Sigmoid colon (tissue), 7 donors: ENCODE data around the gene PPP1R3C. TPM values are rescaled to one million over a fixed set of nuclear protein-coding genes. Genes with fewer than 3 reads are reported as not detected.

Source experiments
- DNase-seq: peaks from one replicate; pipeline ENCODE4 v3.0.0-alpha.2; 2019
- H3K27ac ChIP-seq, 4 donors: fragments of 200-600 bp; sonication (generic); one replicate each; pipeline ENCODE4 v1.5.1; 2016 to 2019; ENCODE audit warnings: mild to moderate bottlenecking in 1 of 4
- H3K27me3 ChIP-seq, 3 donors: fragments of 200-600 bp; sonication (generic); one replicate each; pipeline ENCODE4 v1.5.1; 2019; ENCODE audit warnings: mild to moderate bottlenecking in 1 of 3
- H3K36me3 ChIP-seq, 4 donors: fragments of 200-600 bp; sonication (generic); one replicate each; pipeline ENCODE4 v1.5.1; 2016 to 2019
- H3K4me1 ChIP-seq, 4 donors: fragments of 200-600 bp; sonication (generic); one replicate each; pipeline ENCODE4 v1.5.1; 2017 to 2019
- H3K4me3 ChIP-seq, 4 donors: fragments of 200-600 bp; sonication (generic); one replicate each; pipeline ENCODE4 v1.5.1; 2017 to 2019; ENCODE audit warnings: mild to moderate bottlenecking in 2 of 4, moderate library complexity in 1 of 4
- H3K9me3 ChIP-seq, 4 donors: fragments of 200-600 bp in 3 of 4; sonication (generic) in 3 of 4; one replicate each; pipeline versions ENCODE4 v1.5.1 to v1.6.1; 2013 to 2019
- CTCF ChIP-seq, 4 experiments: fragments of 450-650 bp in 3 of 4; fragments of 200-600 bp in 1 of 4; IDR thresholded peaks; one replicate each; pipeline ENCODE4 v1.5.1; 2016 to 2019; ENCODE audit warnings: antibody characterized with exemption in 4 of 4, mild to moderate bottlenecking in 3 of 4, moderate library complexity in 2 of 4
- EP300 ChIP-seq, 4 donors: sonication (generic); formaldehyde crosslinking; IDR thresholded peaks; one replicate each; pipeline ENCODE4 v1.6.1; 2017; ENCODE audit warnings: antibody characterized with exemption in 4 of 4
- POLR2A ChIP-seq, 2 donors: fragments of 450-650 bp; IDR thresholded peaks; one replicate each; pipeline ENCODE4 v1.6.1; 2016; ENCODE audit warnings: antibody characterized with exemption in 2 of 2, mild to moderate bottlenecking in 2 of 2, moderate library complexity in 2 of 2
- POLR2AphosphoS5 ChIP-seq, 4 donors: sonication (generic); formaldehyde crosslinking; IDR thresholded peaks; one replicate each; pipeline ENCODE4 v1.6.1; 2017; ENCODE audit warnings: antibody characterized with exemption in 4 of 4
- WGBS, 2 donors: extraction: QIAGEN DNeasy Blood & Tissue Kit; methylation state at CpG; one replicate each; pipeline ENCODE4 v1.1.7; 2013; 5-methylcytosine and 5-hydroxymethylcytosine counted together
- intact Hi-C: fragments of 100-400 bp; cut with DNase I; formaldehyde crosslinking; loops from one replicate; pipeline ENCODE4 v1.15.1; 2023
- polyA plus RNA-seq, 3 donors: library from polyadenylated mRNA; stranded (reverse); fragments of 200-250 nt; gene quantifications; one replicate each; pipeline ENCODE4 v1.2.3, GENCODE V29; 2013
- total RNA-seq, 4 donors: library from RNA; depleted of rRNA; stranded (reverse); fragments of >200 nt; gene quantifications; one replicate each; pipeline ENCODE4 v1.1.0, GENCODE V29; 2016
- donor health status: healthy with polysubstance abuse.
- donor health status: Bipolar disorder and iron deficiency.
- donor health status: healthy.

The PPP1R3C gene
- total and polyA plus RNA-seq, 7 donors, result 1.9 to 40.0 (median 23.7) TPM

GRCh38 chr10:91621483-91622113 lies 11.3 kb downstream of the PPP1R3C start:
- intact Hi-C loops, result no loop called here
- Histone ChIP-seq H3K36me3 (peaks cover 0 to 9% (median 0%) of the 10 kb centered on the region in 4 donors), H3K4me3 (no peak overlapping the region), H3K4me1 (peaks cover 0 to 5% (median 0%) of the 10 kb centered on the region in 4 donors), H3K9me3 (no peaks in the 10 kb centered on the region), H3K27ac (peak overlapping the region in 2 of 4 donors; percentile 38), H3K27me3 (no peaks in the 10 kb centered on the region)
- no peak for DNase-seq
- TF ChIP-seq POLR2AphosphoS5 (IDR thresholded peaks at IDR 0.05) (no peak), CTCF (IDR thresholded peaks at IDR 0.05) (no peak), POLR2A (IDR thresholded peaks at IDR 0.05) (no peak), EP300 (IDR thresholded peaks at IDR 0.05) (no peak)
- WGBS, 2 donors, result 64 to 75% methylated on average over 1 of the region's 1 CpG

DNA sequence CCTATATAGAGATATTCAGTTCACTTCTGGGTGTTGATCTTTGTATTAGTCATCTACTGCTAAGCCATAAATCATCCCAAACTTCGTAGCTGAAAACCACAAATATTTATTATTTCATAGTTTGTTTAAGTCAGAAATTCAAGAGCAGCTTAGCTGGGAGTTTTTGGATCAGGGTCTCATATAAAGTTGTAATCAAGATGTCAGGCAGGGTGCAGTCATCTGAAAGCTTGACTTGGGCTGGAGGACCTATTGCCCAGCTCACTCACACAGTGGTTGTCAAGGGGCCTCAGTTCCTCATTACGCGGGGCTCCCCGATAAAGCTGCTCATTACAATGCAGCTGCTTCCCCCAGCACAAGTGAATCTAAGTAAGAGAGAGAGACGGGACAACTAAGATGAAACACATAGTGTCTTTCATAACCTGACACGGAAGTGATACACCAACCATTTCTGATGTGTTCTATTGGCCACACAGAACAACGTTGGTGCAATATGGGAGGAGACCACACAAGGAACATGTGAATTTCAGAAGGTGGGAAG lies 15.7 kb downstream of the PPP1R3C start:
- intact Hi-C loops, result no loop called here
- TF ChIP-seq POLR2AphosphoS5 (IDR thresholded peaks at IDR 0.05), result no peak
- no peak for TF ChIP-seq CTCF (IDR thresholded peaks at IDR 0.05)
- TF ChIP-seq POLR2A (IDR thresholded peaks at IDR 0.05), result no peak
- TF ChIP-seq EP300 (IDR thresholded peaks at IDR 0.05), result no peak
- Histone ChIP-seq H3K9me3 (no peaks in the 10 kb centered on the region), H3K27me3 (no peaks in the 10 kb centered on the region), H3K36me3 (no peaks in the 10 kb centered on the region), H3K4me3 (no peak overlapping the region), H3K27ac (peak overlapping the region in 3 of 4 donors; percentile 11 to 51 (median 39)), H3K4me1 (peaks cover 0 to 24% (median 19%) of the 10 kb centered on the region in 4 donors)
- 69 to 70% methylated on average over 7 of the region's 7 CpGs for WGBS, 2 donors
- DNase-seq, result no peak

DNA sequence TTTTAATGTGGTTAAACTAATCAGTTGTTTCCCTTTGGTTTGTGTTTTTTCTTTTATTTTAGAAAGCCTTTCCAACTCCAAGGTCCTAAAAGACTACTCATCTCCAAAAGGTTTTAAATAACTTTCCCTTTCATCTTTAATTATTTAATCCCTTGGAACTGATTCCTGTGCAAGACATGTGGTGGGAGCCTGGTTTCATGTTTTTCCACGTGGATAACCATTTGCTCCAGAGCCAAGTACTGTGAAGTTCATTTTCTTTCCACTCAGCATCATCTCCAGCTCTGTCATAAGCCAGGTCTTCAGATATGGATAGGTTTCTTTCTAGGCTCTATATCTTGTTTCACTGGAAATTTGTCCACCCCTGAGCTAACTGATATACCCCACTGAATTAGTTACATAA lies 16.7 kb downstream of the PPP1R3C start:
- TF ChIP-seq EP300 (IDR thresholded peaks at IDR 0.05) (no peak), POLR2AphosphoS5 (IDR thresholded peaks at IDR 0.05) (no peak), CTCF (IDR thresholded peaks at IDR 0.05) (no peak), POLR2A (IDR thresholded peaks at IDR 0.05) (no peak)
- peak overlapping the region in 2 of 4 donors; percentile 41 to 50 for H3K27ac ChIP-seq
- H3K36me3 ChIP-seq, result no peaks in the 10 kb centered on the region
- peaks cover 0 to 31% (median 27%) of the 10 kb centered on the region in 4 donors for H3K4me1 ChIP-seq
- intact Hi-C loops, result no loop called here
- no peak for DNase-seq
- H3K27me3 ChIP-seq, result no peaks in the 10 kb centered on the region
- WGBS, 2 donors, result 64 to 72% methylated on average over 1 of the region's 1 CpG
- no peak overlapping the region for H3K4me3 ChIP-seq
- no peaks in the 10 kb centered on the region for H3K9me3 ChIP-seq

DNA sequence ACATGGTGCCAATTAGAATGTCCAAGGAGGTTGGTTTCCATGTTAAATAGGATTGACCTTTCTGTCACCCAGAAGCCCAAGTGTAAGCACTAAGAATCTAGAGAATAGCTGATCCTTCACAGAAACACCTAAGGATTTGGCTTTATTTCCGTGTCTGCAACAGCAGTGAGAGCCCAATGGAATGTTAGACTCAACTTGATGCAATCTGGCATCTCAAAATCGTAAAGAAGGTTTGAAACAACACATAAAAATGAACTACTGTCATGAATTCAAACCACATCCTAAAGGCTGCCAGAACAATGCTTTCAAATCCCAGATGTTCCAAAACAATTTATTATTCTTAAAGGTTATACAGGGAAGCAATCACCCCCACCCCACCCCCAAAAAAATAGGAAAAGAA lies 18.6 kb downstream of the PPP1R3C start:
- intact Hi-C loops, result no loop called here
- H3K27me3 ChIP-seq, result no peaks in the 10 kb centered on the region
- H3K9me3 ChIP-seq, result no peaks in the 10 kb centered on the region
- TF ChIP-seq POLR2A (IDR thresholded peaks at IDR 0.05) (no peak), POLR2AphosphoS5 (IDR thresholded peaks at IDR 0.05) (no peak), CTCF (IDR thresholded peaks at IDR 0.05) (no peak), EP300 (IDR thresholded peaks at IDR 0.05) (no peak)
- no peak for DNase-seq
- WGBS, 2 donors, result 43 to 68% methylated on average over 2 of the region's 2 CpGs
- H3K4me1 ChIP-seq, result peaks cover 0 to 48% (median 41%) of the 10 kb centered on the region in 4 donors
- no peak overlapping the region for H3K4me3 ChIP-seq
- no peaks in the 10 kb centered on the region for H3K36me3 ChIP-seq
- H3K27ac ChIP-seq, result peak overlapping the region; percentile 70 to 88 (median 76)
